ENCODE results near the gene KLHL30.

Gene KLHL30, protein sequence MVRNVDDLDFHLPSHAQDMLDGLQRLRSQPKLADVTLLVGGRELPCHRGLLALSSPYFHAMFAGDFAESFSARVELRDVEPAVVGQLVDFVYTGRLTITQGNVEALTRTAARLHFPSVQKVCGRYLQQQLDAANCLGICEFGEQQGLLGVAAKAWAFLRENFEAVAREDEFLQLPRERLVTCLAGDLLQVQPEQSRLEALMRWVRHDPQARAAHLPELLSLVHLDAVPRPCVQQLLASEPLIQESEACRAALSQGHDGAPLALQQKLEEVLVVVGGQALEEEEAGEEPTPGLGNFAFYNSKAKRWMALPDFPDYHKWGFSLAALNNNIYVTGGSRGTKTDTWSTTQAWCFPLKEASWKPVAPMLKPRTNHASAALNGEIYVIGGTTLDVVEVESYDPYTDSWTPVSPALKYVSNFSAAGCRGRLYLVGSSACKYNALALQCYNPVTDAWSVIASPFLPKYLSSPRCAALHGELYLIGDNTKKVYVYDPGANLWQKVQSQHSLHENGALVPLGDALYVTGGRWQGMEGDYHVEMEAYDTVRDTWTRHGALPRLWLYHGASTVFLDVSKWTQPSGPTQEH

GRCh38 chr2:238138331-238139195 is at the start of gene KLHL30:
TSS of gene KLHL30 (plus strand) at chr2:238138668. CDS start at chr2:238140755, 2,087 bp downstream.
- no peak for DNase-seq (ENCODE audit: low read depth)

DNA sequence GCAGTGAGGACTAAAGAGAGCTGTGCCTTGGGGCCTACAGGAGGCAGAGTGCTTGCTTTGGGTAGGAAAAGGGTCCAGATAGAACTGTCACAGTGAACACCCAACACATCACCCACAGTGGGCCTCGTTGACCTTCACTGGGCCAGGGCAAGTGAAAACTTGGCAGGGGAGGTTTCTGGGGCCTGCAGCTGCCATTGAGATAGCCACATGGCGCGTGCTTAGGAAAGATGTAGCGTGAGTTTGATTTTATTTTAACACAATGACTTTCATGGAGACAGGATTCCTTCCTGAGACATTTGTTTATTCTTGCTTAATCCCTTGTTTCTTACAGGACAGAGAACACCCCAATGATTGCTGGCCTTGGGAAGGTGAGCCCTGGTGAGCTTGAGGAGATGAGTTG is 47.6 kb upstream of the KLHL30 start:
- no peak for TF ChIP-seq CTCF (IDR thresholded peaks at IDR 0.05; ENCODE audit: control insufficient read depth, insufficient read depth, low read depth, low read length, missing control alignments)
- H3K4me3 ChIP-seq (ENCODE audit: control insufficient read depth, low read depth, low read length) = no peak overlapping the region
- no peak for DNase-seq (ENCODE audit: low read depth)

More at GRCh38 chr2:238138331-238139195, at the start of gene KLHL30:
- no peak within 1 kb of the TSS for H3K4me3 ChIP-seq (ENCODE audit: control insufficient read depth, low read depth, low read length)
- TF ChIP-seq CTCF (IDR thresholded peaks at IDR 0.05; ENCODE audit: control insufficient read depth, insufficient read depth, low read depth, low read length, missing control alignments) = no peak

GRCh38 chr2:238091436-238092060 is 46.9 kb upstream of the KLHL30 start:
- no peak overlapping the region for H3K4me3 ChIP-seq (ENCODE audit: control insufficient read depth, low read depth, low read length)
- DNase-seq (ENCODE audit: low read depth) = no peak
- TF ChIP-seq CTCF (IDR thresholded peaks at IDR 0.05; ENCODE audit: control insufficient read depth, insufficient read depth, low read depth, low read length, missing control alignments) = no peak

GRCh38 chr2:238092486-238093035 is 45.9 kb upstream of the KLHL30 start:
- no peak for DNase-seq (ENCODE audit: low read depth)
- TF ChIP-seq CTCF (IDR thresholded peaks at IDR 0.05; ENCODE audit: control insufficient read depth, insufficient read depth, low read depth, low read length, missing control alignments) = no peak
- H3K4me3 ChIP-seq (ENCODE audit: control insufficient read depth, low read depth, low read length) = no peak overlapping the region

- no peak for TF ChIP-seq CTCF (IDR thresholded peaks at IDR 0.05; ENCODE audit: control insufficient read depth, insufficient read depth, low read depth, low read length, missing control alignments)
Measured at GRCh38 chr2:238093181-238094140, 45.0 kb upstream of the KLHL30 start.

More at GRCh38 chr2:238093181-238094140, 45.0 kb upstream of the KLHL30 start:
- no peak overlapping the region for H3K4me3 ChIP-seq (ENCODE audit: control insufficient read depth, low read depth, low read length)
- DNase-seq (ENCODE audit: low read depth) = no peak

All from AG09309 (cell line).